NB4 (cell line): ENCODE measurements around the gene CCDC24.

ENCODE experiments used
- CTCF ChIP-seq: IDR thresholded peaks from one replicate; pipeline ENCODE4 v1.5.1; 2012; ENCODE audit warnings: low read depth, low read length
- POLR2A ChIP-seq: IDR thresholded peaks from 2 replicates; pipeline ENCODE4 v1.6.1; 2011; ENCODE audit warnings: mild to moderate bottlenecking; ENCODE audit not compliant: insufficient read length; ENCODE audit errors: extremely low read depth

- TF ChIP-seq CTCF (no peak), POLR2A (no peak)
Observed at GRCh38 chr1:44034976-44035716, 43.7 kb downstream of the CCDC24 start.
